Nephron (organoid): ENCODE measurements around the gene FBH1.
"Not testable (repeated sequence)": the region's sequence is repeated elsewhere in the genome, so short reads cannot be mapped to it uniquely, and the experiment has no call there.

ENCODE experiments used
- H3K27ac Mint-ChIP-seq, 3 experiments: 2 replicates each; pipeline ENCODE4 v1.8.0; 2020; ENCODE audit warnings: mixed read lengths in 3 of 3, mild to moderate bottlenecking in 2 of 3, moderate library complexity in 1 of 3
- H3K27me3 Mint-ChIP-seq: 2 replicates; pipeline ENCODE4 v1.8.0; 2021; ENCODE audit warnings: low read depth, mild to moderate bottlenecking, moderate library complexity, mixed read lengths
- H3K36me3 Mint-ChIP-seq: 2 replicates; pipeline ENCODE4 v1.8.0; 2020; ENCODE audit warnings: low read depth, mixed read lengths
- H3K4me1 Mint-ChIP-seq: 2 replicates; pipeline ENCODE4 v1.8.0; 2020; ENCODE audit warnings: mixed read lengths
- H3K4me3 Mint-ChIP-seq, 3 experiments: 2 replicates each; pipeline ENCODE4 v1.8.0; 2020; ENCODE audit warnings: mild to moderate bottlenecking in 3 of 3, mixed read lengths in 3 of 3, moderate library complexity in 2 of 3
- H3K9me3 Mint-ChIP-seq: 2 replicates; pipeline ENCODE4 v1.8.0; 2020; ENCODE audit warnings: mixed read lengths
- TF ChIP-seq, protein P1 (sequence below), 3 experiments: fragments of 200-600 bp; sonication (generic); IDR thresholded peaks; one replicate each; pipeline ENCODE4 v1.5.0; 2021; ENCODE audit warnings: antibody characterized with exemption in 3 of 3; ENCODE audit not compliant: unreplicated experiment in 3 of 3

The FBH1 gene

GRCh38 chr10:5844345-5845055 is 45.5 kb upstream of the FBH1 start:
- H3K27me3 Mint-ChIP-seq = peaks cover 18% of the 10 kb centered on the region
- no peaks in the 10 kb centered on the region for H3K36me3 Mint-ChIP-seq
- H3K4me1 Mint-ChIP-seq = peaks cover 13% of the 10 kb centered on the region
- peak overlapping the region; percentile 42 to 62 (median 61) for H3K4me3 Mint-ChIP-seq
- peak overlapping the region; percentile 30 to 88 (median 80) for H3K27ac Mint-ChIP-seq
- no peaks in the 10 kb centered on the region for H3K9me3 Mint-ChIP-seq
- TF ChIP-seq, protein P1, sequence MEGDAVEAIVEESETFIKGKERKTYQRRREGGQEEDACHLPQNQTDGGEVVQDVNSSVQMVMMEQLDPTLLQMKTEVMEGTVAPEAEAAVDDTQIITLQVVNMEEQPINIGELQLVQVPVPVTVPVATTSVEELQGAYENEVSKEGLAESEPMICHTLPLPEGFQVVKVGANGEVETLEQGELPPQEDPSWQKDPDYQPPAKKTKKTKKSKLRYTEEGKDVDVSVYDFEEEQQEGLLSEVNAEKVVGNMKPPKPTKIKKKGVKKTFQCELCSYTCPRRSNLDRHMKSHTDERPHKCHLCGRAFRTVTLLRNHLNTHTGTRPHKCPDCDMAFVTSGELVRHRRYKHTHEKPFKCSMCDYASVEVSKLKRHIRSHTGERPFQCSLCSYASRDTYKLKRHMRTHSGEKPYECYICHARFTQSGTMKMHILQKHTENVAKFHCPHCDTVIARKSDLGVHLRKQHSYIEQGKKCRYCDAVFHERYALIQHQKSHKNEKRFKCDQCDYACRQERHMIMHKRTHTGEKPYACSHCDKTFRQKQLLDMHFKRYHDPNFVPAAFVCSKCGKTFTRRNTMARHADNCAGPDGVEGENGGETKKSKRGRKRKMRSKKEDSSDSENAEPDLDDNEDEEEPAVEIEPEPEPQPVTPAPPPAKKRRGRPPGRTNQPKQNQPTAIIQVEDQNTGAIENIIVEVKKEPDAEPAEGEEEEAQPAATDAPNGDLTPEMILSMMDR (IDR thresholded peaks at IDR 0.05; ENCODE audit: unreplicated experiment in 3 of 3) = no peak

- not testable (repeated sequence) for H3K4me1 Mint-ChIP-seq, H3K9me3 Mint-ChIP-seq, H3K27me3 Mint-ChIP-seq, H3K4me3 Mint-ChIP-seq, H3K36me3 Mint-ChIP-seq
- H3K27ac Mint-ChIP-seq = peak overlapping the region in 1 of 3 experiments; percentile 28
Observed at GRCh38 chr10:5846667-5847066, 43.4 kb upstream of the FBH1 start.

GRCh38 chr10:5854131-5854475 is 35.9 kb upstream of the FBH1 start:
- H3K4me3 Mint-ChIP-seq = no peak overlapping the region
- H3K36me3 Mint-ChIP-seq = no peaks in the 10 kb centered on the region
- peaks cover 11% of the 10 kb centered on the region for H3K27me3 Mint-ChIP-seq
- H3K9me3 Mint-ChIP-seq = no peaks in the 10 kb centered on the region
- peak overlapping the region in 2 of 3 experiments; percentile 61 to 77 for H3K27ac Mint-ChIP-seq
- peaks cover 6% of the 10 kb centered on the region for H3K4me1 Mint-ChIP-seq
- TF ChIP-seq, protein P1 (IDR thresholded peaks at IDR 0.05; ENCODE audit: unreplicated experiment in 3 of 3) = no peak

DNA sequence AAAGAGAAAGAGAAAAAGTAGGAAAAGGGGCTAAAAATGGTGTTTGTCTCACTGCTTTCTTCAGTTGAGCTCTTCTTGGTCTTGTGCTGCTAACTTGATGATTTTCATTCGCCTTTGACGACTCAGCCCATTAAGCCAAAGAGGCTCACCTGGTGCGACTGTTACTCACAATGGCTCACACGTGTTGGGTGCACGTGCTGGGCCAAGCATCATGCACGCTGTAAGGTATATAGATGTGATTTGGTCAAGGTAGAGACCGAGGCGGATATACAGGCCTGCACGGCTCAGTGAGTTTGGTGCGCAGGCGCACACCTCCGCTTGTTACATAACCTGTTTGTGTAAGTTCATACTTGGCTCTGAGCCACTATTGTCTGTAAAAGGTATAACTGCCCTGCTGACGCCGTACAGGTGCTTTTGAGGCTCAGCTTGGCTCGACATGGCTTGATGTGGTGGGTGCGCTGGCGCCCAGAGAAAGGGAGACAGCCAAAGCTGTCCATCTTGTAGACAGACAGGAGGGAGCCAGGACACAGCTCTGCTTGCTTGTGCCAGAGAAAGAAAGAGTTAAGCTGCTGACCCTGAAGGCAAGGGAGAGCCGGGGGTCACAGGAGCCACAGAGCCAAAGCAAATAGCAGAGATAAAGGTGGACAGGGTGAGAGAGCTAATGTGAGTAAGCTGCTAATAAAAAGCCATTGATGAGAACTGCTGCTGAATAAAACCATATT is 33.9 kb upstream of the FBH1 start:
- H3K27me3 Mint-ChIP-seq = peaks cover 11% of the 10 kb centered on the region
- H3K4me3 Mint-ChIP-seq = no peak overlapping the region
- no peak overlapping the region for H3K27ac Mint-ChIP-seq
- H3K36me3 Mint-ChIP-seq = peaks cover under 1% of the 10 kb centered on the region
- peaks cover 10% of the 10 kb centered on the region for H3K4me1 Mint-ChIP-seq
- TF ChIP-seq, protein P1 (IDR thresholded peaks at IDR 0.05; ENCODE audit: unreplicated experiment in 3 of 3) = no peak
- H3K9me3 Mint-ChIP-seq = no peaks in the 10 kb centered on the region

DNA sequence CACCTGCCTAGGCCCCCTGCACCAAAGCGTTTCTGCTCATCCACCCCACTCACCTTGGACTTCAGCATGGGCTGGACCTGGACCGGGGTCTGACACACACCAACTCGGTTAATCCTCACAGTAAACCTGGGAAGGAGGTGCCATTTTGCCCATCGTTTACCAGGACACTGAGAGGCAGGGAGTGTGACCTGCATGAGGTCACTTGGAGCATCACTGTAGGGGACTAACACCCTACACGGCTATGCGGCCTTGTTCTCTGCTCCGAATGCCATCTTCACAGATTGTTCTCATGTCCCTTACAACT is 33.4 kb upstream of the FBH1 start:
- no peak overlapping the region for H3K27ac Mint-ChIP-seq
- H3K9me3 Mint-ChIP-seq = no peaks in the 10 kb centered on the region
- H3K4me3 Mint-ChIP-seq = no peak overlapping the region
- peaks cover 5% of the 10 kb centered on the region for H3K36me3 Mint-ChIP-seq
- H3K4me1 Mint-ChIP-seq = peaks cover 10% of the 10 kb centered on the region
- TF ChIP-seq, protein P1 (IDR thresholded peaks at IDR 0.05; ENCODE audit: unreplicated experiment in 3 of 3) = no peak
- peaks cover 11% of the 10 kb centered on the region for H3K27me3 Mint-ChIP-seq

DNA sequence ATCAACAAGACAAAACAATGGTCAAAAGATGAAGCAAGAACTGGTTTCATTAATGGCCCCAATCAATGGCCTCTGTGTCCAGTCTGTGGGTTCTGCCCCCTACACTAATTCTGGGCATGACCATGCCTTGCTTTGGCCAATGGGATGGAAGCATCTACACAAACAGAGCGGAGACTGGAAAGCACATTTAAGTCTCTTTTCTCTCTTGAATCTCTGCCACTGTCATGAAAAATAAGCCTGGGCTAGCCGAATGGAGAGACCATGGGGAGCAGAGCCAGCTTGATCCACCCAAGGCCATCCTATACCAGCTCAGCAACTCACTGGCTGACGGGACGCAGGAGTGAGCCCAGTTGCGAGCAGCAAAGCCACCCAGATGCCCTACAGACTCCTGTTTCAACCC is 31.2 kb upstream of the FBH1 start:
- TF ChIP-seq, protein P1 (IDR thresholded peaks at IDR 0.05; ENCODE audit: unreplicated experiment in 3 of 3) = no peak
- Mint-ChIP-seq H3K9me3 (no peaks in the 10 kb centered on the region), H3K4me1 (peaks cover 10% of the 10 kb centered on the region), H3K27ac (no peak overlapping the region), H3K36me3 (peaks cover 22% of the 10 kb centered on the region), H3K4me3 (no peak overlapping the region), H3K27me3 (peaks cover 3% of the 10 kb centered on the region)
